GM18909 (cell line): ENCODE measurements around the gene RCBTB1.
A peak's percentile ranks its signal among the peaks of the same experiment; 100 is the strongest.
"Not testable (repeated sequence)": the region's sequence is repeated elsewhere in the genome, so short reads cannot be mapped to it uniquely, and the experiment has no call there.

ENCODE experiments used
- ATAC-seq: cut with Tn5 transposase; IDR thresholded peaks from one replicate; pipeline ENCODE4 v1.9.1; 2021; ENCODE audit warnings: mild to moderate bottlenecking; ENCODE audit not compliant: unreplicated experiment, poor library complexity

RCBTB1 gene

GRCh38 chr13:49606747-49607648, 21.6 kb upstream of the RCBTB1 start:
- peak; percentile 93 for ATAC-seq

- ATAC-seq = no peak
Observed at GRCh38 chr13:49604570-49604969, 19.2 kb upstream of the RCBTB1 start.

GRCh38 chr13:49602615-49603014, 17.3 kb upstream of the RCBTB1 start:
- ATAC-seq = not testable (repeated sequence)

GRCh38 chr13:49602005-49602404, 16.6 kb upstream of the RCBTB1 start:
- ATAC-seq = no peak

- no peak for ATAC-seq
Observed at GRCh38 chr13:49597043-49597641, 11.8 kb upstream of the RCBTB1 start.

GRCh38 chr13:49596221-49596620, 10.9 kb upstream of the RCBTB1 start:
- no peak for ATAC-seq

- no peak for ATAC-seq
Observed at GRCh38 chr13:49594576-49594975, 9.2 kb upstream of the RCBTB1 start.

GRCh38 chr13:49593876-49594275, 8.5 kb upstream of the RCBTB1 start:
- ATAC-seq = not testable (repeated sequence)

- not testable (repeated sequence) for ATAC-seq
Observed at GRCh38 chr13:49590714-49591113, 5.4 kb upstream of the RCBTB1 start.

GRCh38 chr13:49587311-49587847, 2.0 kb upstream of the RCBTB1 start:
- no peak for ATAC-seq

GRCh38 chr13:49586717-49587116, 1.4 kb upstream of the RCBTB1 start:
- no peak for ATAC-seq

- ATAC-seq = no peak
Observed at GRCh38 chr13:49584771-49585182, 581 bp downstream of the RCBTB1 start.

GRCh38 chr13:49580980-49581680, 4.2 kb downstream of the RCBTB1 start:
- no peak for ATAC-seq

- no peak for ATAC-seq
Observed at GRCh38 chr13:49579501-49579900, 5.9 kb downstream of the RCBTB1 start.

GRCh38 chr13:49571299-49572240, 13.8 kb downstream of the RCBTB1 start:
- ATAC-seq = no peak

- ATAC-seq = no peak
Observed at GRCh38 chr13:49569993-49570689, 15.2 kb downstream of the RCBTB1 start.

GRCh38 chr13:49567491-49567890, 17.9 kb downstream of the RCBTB1 start:
- ATAC-seq = no peak

GRCh38 chr13:49566461-49566860, 18.9 kb downstream of the RCBTB1 start:
- no peak for ATAC-seq

- ATAC-seq = not testable (repeated sequence)
Observed at GRCh38 chr13:49565461-49565860, 19.9 kb downstream of the RCBTB1 start.
